ENCODE results near the gene TRABD2B.
"Not testable (repeated sequence)": the region's sequence is repeated elsewhere in the genome, so short reads cannot be mapped to it uniquely, and the experiment has no call there.

TRABD2B gene

GRCh38 chr1:47969478-47969877, 27.7 kb downstream of the TRABD2B start:
- Mint-ChIP-seq H3K9me3 (no peaks in the 10 kb centered on the region), H3K36me3 (no peaks in the 10 kb centered on the region), H3K4me1 (no peaks in the 10 kb centered on the region), H3K27ac (no peak overlapping the region), H3K4me3 (no peak overlapping the region), H3K27me3 (peaks cover 1% of the 10 kb centered on the region)

- H3K27ac Mint-ChIP-seq: no peak overlapping the region
- no peak overlapping the region for H3K4me3 Mint-ChIP-seq
- peaks cover 1% of the 10 kb centered on the region for H3K27me3 Mint-ChIP-seq
- H3K36me3 Mint-ChIP-seq: no peaks in the 10 kb centered on the region
- no peaks in the 10 kb centered on the region for H3K9me3 Mint-ChIP-seq
- no peaks in the 10 kb centered on the region for H3K4me1 Mint-ChIP-seq
These were observed 28.7 kb downstream of the TRABD2B start for GRCh38 chr1:47968556-47968888.

GRCh38 chr1:47967864-47968555, 29.2 kb downstream of the TRABD2B start:
- H3K36me3 Mint-ChIP-seq: no peaks in the 10 kb centered on the region
- no peaks in the 10 kb centered on the region for H3K4me1 Mint-ChIP-seq
- no peak overlapping the region for H3K4me3 Mint-ChIP-seq
- H3K27me3 Mint-ChIP-seq: peaks cover 1% of the 10 kb centered on the region
- H3K27ac Mint-ChIP-seq: no peak overlapping the region
- H3K9me3 Mint-ChIP-seq: no peaks in the 10 kb centered on the region

- no peaks in the 10 kb centered on the region for H3K4me1 Mint-ChIP-seq
- no peak overlapping the region for H3K4me3 Mint-ChIP-seq
- H3K9me3 Mint-ChIP-seq: no peaks in the 10 kb centered on the region
- H3K27me3 Mint-ChIP-seq: peaks cover 1% of the 10 kb centered on the region
- H3K36me3 Mint-ChIP-seq: no peaks in the 10 kb centered on the region
- no peak overlapping the region for H3K27ac Mint-ChIP-seq
These were observed 31.4 kb downstream of the TRABD2B start for GRCh38 chr1:47965816-47966215.

GRCh38 chr1:47964636-47965035, 32.5 kb downstream of the TRABD2B start:
- Mint-ChIP-seq H3K9me3 (no peaks in the 10 kb centered on the region), H3K4me1 (no peaks in the 10 kb centered on the region), H3K4me3 (no peak overlapping the region), H3K36me3 (no peaks in the 10 kb centered on the region), H3K27me3 (peaks cover 5% of the 10 kb centered on the region), H3K27ac (no peak overlapping the region)

- no peaks in the 10 kb centered on the region for H3K36me3 Mint-ChIP-seq
- no peaks in the 10 kb centered on the region for H3K9me3 Mint-ChIP-seq
- no peak overlapping the region for H3K4me3 Mint-ChIP-seq
- no peaks in the 10 kb centered on the region for H3K4me1 Mint-ChIP-seq
- H3K27ac Mint-ChIP-seq: no peak overlapping the region
- peaks cover 5% of the 10 kb centered on the region for H3K27me3 Mint-ChIP-seq
These were observed 33.4 kb downstream of the TRABD2B start for GRCh38 chr1:47963568-47964358.

GRCh38 chr1:47962750-47963492, 34.3 kb downstream of the TRABD2B start:
- Mint-ChIP-seq H3K9me3 (no peaks in the 10 kb centered on the region), H3K27ac (no peak overlapping the region), H3K4me1 (no peaks in the 10 kb centered on the region), H3K4me3 (no peak overlapping the region), H3K36me3 (no peaks in the 10 kb centered on the region), H3K27me3 (peaks cover 5% of the 10 kb centered on the region)

GRCh38 chr1:47961835-47962234, 35.4 kb downstream of the TRABD2B start:
- not testable (repeated sequence) for H3K27ac Mint-ChIP-seq, H3K27me3 Mint-ChIP-seq, H3K9me3 Mint-ChIP-seq, H3K4me3 Mint-ChIP-seq, H3K36me3 Mint-ChIP-seq, H3K4me1 Mint-ChIP-seq

- not testable (repeated sequence) for H3K9me3 Mint-ChIP-seq
These were observed 40.7 kb downstream of the TRABD2B start for GRCh38 chr1:47956491-47956890.

GRCh38 chr1:47953661-47954060, 43.5 kb downstream of the TRABD2B start:
- H3K4me1 Mint-ChIP-seq: no peaks in the 10 kb centered on the region
- H3K36me3 Mint-ChIP-seq: peaks cover 1% of the 10 kb centered on the region
- no peak overlapping the region for H3K4me3 Mint-ChIP-seq
- H3K27ac Mint-ChIP-seq: no peak overlapping the region
- peaks cover 9% of the 10 kb centered on the region for H3K27me3 Mint-ChIP-seq
- no peaks in the 10 kb centered on the region for H3K9me3 Mint-ChIP-seq

More at GRCh38 chr1:47956491-47956890, 40.7 kb downstream of the TRABD2B start:
- H3K27me3 Mint-ChIP-seq: peaks cover 13% of the 10 kb centered on the region
- not testable (repeated sequence) for H3K36me3 Mint-ChIP-seq, H3K4me3 Mint-ChIP-seq, H3K27ac Mint-ChIP-seq, H3K4me1 Mint-ChIP-seq

GRCh38 chr1:47951545-47952235, 45.5 kb downstream of the TRABD2B start:
- Mint-ChIP-seq H3K9me3 (no peaks in the 10 kb centered on the region), H3K36me3 (no peaks in the 10 kb centered on the region), H3K4me3 (no peak overlapping the region), H3K27me3 (peaks cover 9% of the 10 kb centered on the region), H3K27ac (no peak overlapping the region), H3K4me1 (no peaks in the 10 kb centered on the region)

GRCh38 chr1:47951026-47951425, 46.2 kb downstream of the TRABD2B start:
- Mint-ChIP-seq H3K27me3 (peaks cover 9% of the 10 kb centered on the region), H3K4me1 (no peaks in the 10 kb centered on the region), H3K4me3 (no peak overlapping the region), H3K36me3 (no peaks in the 10 kb centered on the region), H3K27ac (no peak overlapping the region), H3K9me3 (no peaks in the 10 kb centered on the region)

GRCh38 chr1:47950471-47950870, 46.7 kb downstream of the TRABD2B start:
- Mint-ChIP-seq H3K4me1 (no peaks in the 10 kb centered on the region), H3K9me3 (no peaks in the 10 kb centered on the region), H3K36me3 (no peaks in the 10 kb centered on the region), H3K27ac (no peak overlapping the region), H3K27me3 (peaks cover 9% of the 10 kb centered on the region), H3K4me3 (no peak overlapping the region)

- no peaks in the 10 kb centered on the region for H3K36me3 Mint-ChIP-seq
- peaks cover 4% of the 10 kb centered on the region for H3K27me3 Mint-ChIP-seq
- H3K27ac Mint-ChIP-seq: no peak overlapping the region
- no peak overlapping the region for H3K4me3 Mint-ChIP-seq
- H3K4me1 Mint-ChIP-seq: no peaks in the 10 kb centered on the region
- H3K9me3 Mint-ChIP-seq: no peaks in the 10 kb centered on the region
These were observed 49.1 kb downstream of the TRABD2B start for GRCh38 chr1:47948126-47948525.

- Mint-ChIP-seq H3K4me1 (no peaks in the 10 kb centered on the region), H3K36me3 (no peaks in the 10 kb centered on the region), H3K27ac (no peak overlapping the region), H3K4me3 (no peak overlapping the region), H3K9me3 (no peaks in the 10 kb centered on the region), H3K27me3 (peaks cover 4% of the 10 kb centered on the region)
These were observed 49.7 kb downstream of the TRABD2B start for GRCh38 chr1:47947531-47947930.
